CD4-positive, alpha-beta T cell treated with Interleukin-15 for 1 hour (primary cell): ENCODE results near the gene TCEANC.
"Not testable (repeated sequence)": the region's sequence is repeated elsewhere in the genome, so short reads cannot be mapped to it uniquely, and the experiment has no call there.

Experiments used
- DNase-seq: peaks from one replicate; pipeline ENCODE4 v3.0.0-alpha.2; 2020

The TCEANC gene, protein sequence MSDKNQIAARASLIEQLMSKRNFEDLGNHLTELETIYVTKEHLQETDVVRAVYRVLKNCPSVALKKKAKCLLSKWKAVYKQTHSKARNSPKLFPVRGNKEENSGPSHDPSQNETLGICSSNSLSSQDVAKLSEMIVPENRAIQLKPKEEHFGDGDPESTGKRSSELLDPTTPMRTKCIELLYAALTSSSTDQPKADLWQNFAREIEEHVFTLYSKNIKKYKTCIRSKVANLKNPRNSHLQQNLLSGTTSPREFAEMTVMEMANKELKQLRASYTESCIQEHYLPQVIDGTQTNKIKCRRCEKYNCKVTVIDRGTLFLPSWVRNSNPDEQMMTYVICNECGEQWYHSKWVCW

GRCh38 chrX:13652850-13653693 lies at the start of gene TCEANC:
TSS of gene TCEANC (plus strand) at chrX:13653141. CDS start at chrX:13662509, 9,368 bp downstream.
- peak; percentile 96 for DNase-seq

- DNase-seq: no peak
Measured at GRCh38 chrX:13605611-13606010, 47.3 kb upstream of the TCEANC start.

DNA sequence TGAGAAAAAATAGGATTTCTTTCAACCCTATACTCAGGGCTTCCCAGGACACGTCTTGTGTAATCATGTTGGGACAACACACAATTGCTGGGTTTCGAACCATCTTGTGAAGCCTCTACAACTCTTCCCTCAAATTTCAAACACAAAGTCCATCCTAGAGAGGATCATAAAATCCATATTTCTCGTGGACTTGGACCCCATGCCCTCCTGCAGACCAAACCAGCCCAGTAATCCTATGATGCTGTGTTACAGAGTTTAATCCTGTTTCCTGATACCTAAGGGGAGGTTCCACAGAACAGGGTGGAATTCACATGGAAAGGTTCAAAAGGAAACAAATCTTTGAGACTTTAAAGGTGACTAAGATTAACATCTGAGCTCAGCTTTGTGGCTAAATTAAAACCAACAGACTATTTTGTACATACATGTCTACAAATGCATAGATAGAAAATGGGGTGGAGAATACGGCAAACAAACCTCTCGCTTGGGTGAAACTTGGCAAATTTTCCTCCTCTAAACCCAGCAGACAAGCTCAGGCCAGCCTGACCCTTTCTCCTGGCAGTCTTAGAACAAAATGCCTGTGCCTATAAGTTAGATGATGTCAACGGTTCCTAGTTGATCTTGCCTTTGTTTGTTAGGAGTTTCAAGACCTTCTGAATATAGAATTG lies 45.5 kb upstream of the TCEANC start:
- no peak for DNase-seq

DNA sequence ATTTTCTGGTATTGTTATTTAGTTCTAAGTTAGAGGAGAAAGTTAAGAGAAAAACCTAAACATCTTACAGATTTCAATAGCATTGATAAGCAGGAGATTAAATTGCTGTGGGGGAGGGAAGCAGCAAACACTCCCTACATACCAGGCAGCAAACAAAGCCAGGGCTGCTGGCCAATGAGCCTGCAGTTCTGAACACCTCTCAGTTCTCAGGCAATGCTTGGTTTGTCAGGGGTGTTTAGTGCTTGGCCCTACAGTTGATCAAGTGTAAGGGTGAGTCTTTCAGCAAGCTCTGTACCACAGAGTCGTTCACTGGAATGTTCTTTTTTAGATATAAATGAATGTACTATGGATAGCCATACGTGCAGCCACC lies 45.0 kb upstream of the TCEANC start:
- no peak for DNase-seq

DNA sequence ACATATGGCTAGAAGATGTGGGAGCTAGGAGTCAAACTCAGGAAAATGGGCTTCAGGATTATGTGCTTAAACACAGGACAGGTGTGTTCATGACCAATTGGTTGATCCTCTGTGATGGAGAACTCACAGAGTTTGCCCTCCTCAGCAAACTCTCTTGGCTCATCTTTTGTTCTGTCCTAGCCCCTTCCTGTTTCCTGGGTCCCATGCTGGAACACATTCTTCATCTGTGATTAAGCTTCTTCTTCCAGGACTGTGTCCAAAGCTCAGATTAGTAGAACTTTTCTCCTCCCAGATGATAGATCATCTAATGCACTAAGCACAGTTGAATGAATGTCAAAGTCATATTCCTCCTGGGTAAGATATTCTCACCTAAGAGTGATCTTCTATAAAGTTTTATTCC lies 38.8 kb upstream of the TCEANC start:
- DNase-seq: no peak

- no peak for DNase-seq
Measured at GRCh38 chrX:13620207-13620606, 32.7 kb upstream of the TCEANC start.

- no peak for DNase-seq
Measured at GRCh38 chrX:13622401-13622964, 30.5 kb upstream of the TCEANC start.

- DNase-seq: no peak
Measured at GRCh38 chrX:13627306-13627705, 25.6 kb upstream of the TCEANC start.

- DNase-seq: not testable (repeated sequence)
Measured at GRCh38 chrX:13637224-13637623, 15.7 kb upstream of the TCEANC start.

- no peak for DNase-seq
Measured at GRCh38 chrX:13638021-13638420, 14.9 kb upstream of the TCEANC start.

DNA sequence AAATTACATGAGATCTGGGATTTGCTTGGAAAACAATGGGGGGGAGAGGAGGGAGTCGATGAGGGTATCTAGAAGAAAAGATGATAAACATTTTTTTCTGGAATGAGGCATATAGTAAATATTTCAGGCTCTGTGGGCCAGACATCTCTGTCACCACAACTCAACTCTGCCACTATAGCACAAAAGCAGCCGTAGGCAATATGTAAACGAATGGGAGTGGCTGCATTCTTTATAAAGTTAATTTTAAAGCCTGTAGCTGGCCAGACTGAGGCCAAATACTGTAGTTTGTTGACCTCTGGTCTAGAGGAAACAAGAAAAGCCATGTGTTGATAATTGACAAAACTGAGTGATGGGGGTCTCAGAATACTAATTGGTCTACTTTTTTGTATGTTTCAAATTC lies 14.1 kb upstream of the TCEANC start:
- DNase-seq: no peak

GRCh38 chrX:13641684-13642083 lies 11.3 kb upstream of the TCEANC start:
- DNase-seq: not testable (repeated sequence)

- no peak for DNase-seq
Measured at GRCh38 chrX:13645464-13646153, 7.3 kb upstream of the TCEANC start.

- no peak for DNase-seq
Measured at GRCh38 chrX:13646154-13646549, 6.8 kb upstream of the TCEANC start.

DNA sequence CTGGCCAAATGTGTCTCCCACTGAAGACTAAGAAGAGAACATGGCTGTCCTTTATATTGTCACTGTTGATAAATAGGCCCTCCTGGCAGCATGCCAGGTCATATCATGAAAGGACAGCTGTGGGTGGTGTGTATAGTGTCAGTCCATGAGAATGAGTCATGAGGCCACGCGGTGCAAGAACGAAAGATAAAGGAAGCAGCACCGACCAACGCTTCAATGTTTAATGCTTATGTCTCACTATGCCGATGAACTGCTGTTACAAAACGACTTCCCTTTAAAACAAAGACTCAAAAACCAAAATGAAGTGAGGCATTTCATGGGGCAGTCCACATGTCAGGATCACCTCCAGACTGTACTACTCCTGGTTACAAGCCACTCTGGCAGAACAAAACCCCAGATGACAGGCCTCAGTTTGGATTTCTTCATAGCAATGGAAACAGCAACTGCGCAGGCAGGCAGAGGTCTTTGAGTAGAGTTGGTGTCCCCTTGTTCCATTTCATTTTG lies 5.2 kb upstream of the TCEANC start:
- DNase-seq: peak; percentile 67

DNA sequence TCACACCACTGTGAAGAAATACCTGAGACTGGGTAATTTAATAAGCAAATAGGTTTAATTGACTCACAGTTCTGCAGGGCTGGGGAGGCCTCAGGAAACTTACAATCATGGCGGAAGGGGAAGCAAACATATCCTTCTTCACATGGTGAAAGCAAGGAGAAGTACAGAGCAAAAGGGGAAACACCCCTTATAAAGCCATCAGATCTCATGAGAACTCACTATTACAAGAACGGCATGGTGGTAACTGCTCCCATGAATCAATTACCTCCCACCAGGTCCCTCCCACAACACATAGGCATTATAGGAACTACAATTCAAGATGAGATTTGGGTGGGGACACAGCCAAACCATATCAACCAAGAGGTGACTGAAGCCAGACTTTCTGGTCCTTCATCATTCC lies 4.6 kb upstream of the TCEANC start:
- not testable (repeated sequence) for DNase-seq

- DNase-seq: no peak
Measured at GRCh38 chrX:13649838-13650237, 3.1 kb upstream of the TCEANC start.

GRCh38 chrX:13650318-13650717 lies 2.6 kb upstream of the TCEANC start:
- no peak for DNase-seq

GRCh38 chrX:13651150-13651549 lies 1.8 kb upstream of the TCEANC start:
- no peak for DNase-seq

DNA sequence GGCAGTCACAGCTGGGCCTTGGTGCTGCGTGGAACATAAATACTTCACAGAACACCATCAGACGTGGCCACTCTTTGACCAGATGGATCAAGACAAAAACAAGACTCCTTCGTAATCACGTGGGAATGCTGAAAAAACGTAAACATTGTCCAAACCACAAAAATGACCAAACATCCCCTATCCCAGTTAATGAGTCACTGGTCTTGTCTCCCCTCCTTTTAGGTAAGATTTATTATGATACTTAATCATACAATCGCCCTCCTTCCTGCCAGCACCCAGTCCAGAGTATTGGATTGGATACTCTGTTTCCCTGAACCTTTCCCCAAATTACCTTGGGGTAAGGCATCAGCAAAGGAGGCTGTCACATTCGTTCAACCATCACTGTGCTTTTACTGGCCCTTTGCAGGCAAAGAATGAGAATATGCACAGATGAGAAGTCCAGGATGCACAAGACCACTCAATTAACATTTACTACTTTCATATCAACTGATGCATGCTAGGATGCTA lies 601 bp upstream of the TCEANC start:
- DNase-seq: no peak

GRCh38 chrX:13654116-13654515 lies 1.2 kb downstream of the TCEANC start:
- no peak for DNase-seq

DNA sequence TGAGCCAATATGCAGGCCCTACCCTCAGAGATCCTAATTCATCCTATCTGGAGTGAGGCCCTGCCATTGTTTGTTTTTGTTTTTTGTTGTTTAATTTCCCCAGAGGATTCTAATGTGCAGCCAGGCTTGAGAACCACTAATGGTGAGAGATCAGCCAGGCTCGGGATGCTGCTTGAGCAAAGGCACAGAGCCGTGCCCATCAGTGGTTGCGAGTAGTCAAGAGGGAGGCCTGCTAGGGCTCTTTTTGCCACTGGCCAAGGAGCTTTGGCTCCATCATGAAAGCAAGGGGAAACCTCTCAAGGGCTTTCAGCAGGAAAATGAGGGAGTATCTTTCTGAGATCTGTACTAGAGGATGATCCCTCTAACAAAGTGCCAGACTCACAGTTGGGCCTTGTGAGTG lies 2.7 kb downstream of the TCEANC start:
- no peak for DNase-seq
